ENCODE data around the gene HMGB4.

- TF ChIP-seq, protein P1, sequence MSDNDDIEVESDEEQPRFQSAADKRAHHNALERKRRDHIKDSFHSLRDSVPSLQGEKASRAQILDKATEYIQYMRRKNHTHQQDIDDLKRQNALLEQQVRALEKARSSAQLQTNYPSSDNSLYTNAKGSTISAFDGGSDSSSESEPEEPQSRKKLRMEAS (IDR thresholded peaks at IDR 0.05) = no peak
- TF ChIP-seq NFIC (IDR thresholded peaks at IDR 0.05) (no peak), CEBPB (IDR thresholded peaks at IDR 0.05) (no peak), CREB1 (IDR thresholded peaks at IDR 0.05; ENCODE audit: low read depth) (no peak), TAF1 (IDR thresholded peaks at IDR 0.05; ENCODE audit: low read depth) (no peak), TCF12 (IDR thresholded peaks at IDR 0.05; ENCODE audit: low read depth) (no peak), YY1 (IDR thresholded peaks at IDR 0.05; ENCODE audit: low read depth) (no peak), RAD21 (IDR thresholded peaks at IDR 0.05; ENCODE audit: low read depth) (no peak), EP300 (IDR thresholded peaks at IDR 0.05; ENCODE audit: borderline replicate concordance) (no peak), FOXM1 (IDR thresholded peaks at IDR 0.05; ENCODE audit: borderline replicate concordance, low read depth) (no peak)
- TF ChIP-seq, protein P2, sequence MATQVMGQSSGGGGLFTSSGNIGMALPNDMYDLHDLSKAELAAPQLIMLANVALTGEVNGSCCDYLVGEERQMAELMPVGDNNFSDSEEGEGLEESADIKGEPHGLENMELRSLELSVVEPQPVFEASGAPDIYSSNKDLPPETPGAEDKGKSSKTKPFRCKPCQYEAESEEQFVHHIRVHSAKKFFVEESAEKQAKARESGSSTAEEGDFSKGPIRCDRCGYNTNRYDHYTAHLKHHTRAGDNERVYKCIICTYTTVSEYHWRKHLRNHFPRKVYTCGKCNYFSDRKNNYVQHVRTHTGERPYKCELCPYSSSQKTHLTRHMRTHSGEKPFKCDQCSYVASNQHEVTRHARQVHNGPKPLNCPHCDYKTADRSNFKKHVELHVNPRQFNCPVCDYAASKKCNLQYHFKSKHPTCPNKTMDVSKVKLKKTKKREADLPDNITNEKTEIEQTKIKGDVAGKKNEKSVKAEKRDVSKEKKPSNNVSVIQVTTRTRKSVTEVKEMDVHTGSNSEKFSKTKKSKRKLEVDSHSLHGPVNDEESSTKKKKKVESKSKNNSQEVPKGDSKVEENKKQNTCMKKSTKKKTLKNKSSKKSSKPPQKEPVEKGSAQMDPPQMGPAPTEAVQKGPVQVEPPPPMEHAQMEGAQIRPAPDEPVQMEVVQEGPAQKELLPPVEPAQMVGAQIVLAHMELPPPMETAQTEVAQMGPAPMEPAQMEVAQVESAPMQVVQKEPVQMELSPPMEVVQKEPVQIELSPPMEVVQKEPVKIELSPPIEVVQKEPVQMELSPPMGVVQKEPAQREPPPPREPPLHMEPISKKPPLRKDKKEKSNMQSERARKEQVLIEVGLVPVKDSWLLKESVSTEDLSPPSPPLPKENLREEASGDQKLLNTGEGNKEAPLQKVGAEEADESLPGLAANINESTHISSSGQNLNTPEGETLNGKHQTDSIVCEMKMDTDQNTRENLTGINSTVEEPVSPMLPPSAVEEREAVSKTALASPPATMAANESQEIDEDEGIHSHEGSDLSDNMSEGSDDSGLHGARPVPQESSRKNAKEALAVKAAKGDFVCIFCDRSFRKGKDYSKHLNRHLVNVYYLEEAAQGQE (IDR thresholded peaks at IDR 0.05; ENCODE audit: low read depth) = no peak
Measured at GRCh38 chr1:33815061-33815460, 48.8 kb upstream of the HMGB4 start.

All from Ishikawa (cell line).